Stomach smooth muscle (tissue), 2 donors: ENCODE results near the gene DNAL1.

ENCODE experiments used
- H3K27ac ChIP-seq: one replicate; pipeline ENCODE4 v1.7.0; 2013; ENCODE audit warnings: mild to moderate bottlenecking, low read length, inconsistent platforms
- H3K27me3 ChIP-seq, 2 donors: one replicate each; pipeline ENCODE4 v1.7.0; 2013; ENCODE audit warnings: low read length in 2 of 2; ENCODE audit not compliant: insufficient read depth in 2 of 2, control insufficient read depth in 1 of 2
- H3K36me3 ChIP-seq, 2 donors: one replicate each; pipeline ENCODE4 v1.7.0; 2013; ENCODE audit warnings: low read length in 2 of 2; ENCODE audit not compliant: control insufficient read depth in 2 of 2, insufficient read depth in 2 of 2
- H3K4me1 ChIP-seq: one replicate; pipeline ENCODE4 v1.7.0; 2013; ENCODE audit warnings: low read length; ENCODE audit not compliant: control insufficient read depth, insufficient read depth
- H3K4me3 ChIP-seq, 2 donors: one replicate each; pipeline ENCODE4 v1.7.0; 2013; ENCODE audit warnings: low read length in 2 of 2
- H3K9ac ChIP-seq, 2 donors: one replicate each; pipeline ENCODE4 v1.7.0; 2013; ENCODE audit warnings: low read length in 2 of 2, mild to moderate bottlenecking in 1 of 2
- H3K9me3 ChIP-seq, 2 donors: one replicate each; pipeline ENCODE4 v1.7.0; 2013; ENCODE audit warnings: low read length in 2 of 2; ENCODE audit not compliant: control insufficient read depth in 2 of 2
- donor health status: healthy.
- donor health status: Pancreatic carcinoma.

Gene DNAL1

DNA sequence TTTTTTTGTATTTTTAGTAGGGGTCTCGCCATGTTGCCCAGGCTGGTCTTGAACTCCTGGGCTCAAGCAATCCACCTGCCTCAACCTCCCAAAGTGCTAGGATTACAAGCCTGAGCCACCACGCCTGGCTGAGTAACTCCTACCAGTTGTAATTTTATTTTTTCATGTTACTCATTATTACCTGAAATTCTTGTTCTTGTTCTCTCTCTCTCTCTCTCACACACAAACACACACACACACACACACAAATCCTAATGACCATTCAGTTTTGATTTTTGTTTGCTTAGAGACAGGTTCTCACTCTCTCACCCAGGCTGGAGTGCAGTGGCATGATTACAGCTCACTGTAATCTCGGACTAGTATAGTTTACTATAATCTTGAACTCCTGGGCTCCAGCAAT lies 30.2 kb downstream of the DNAL1 start:
- H3K4me1 ChIP-seq, result no peaks in the 10 kb centered on the region
- H3K27me3 ChIP-seq, result no peaks in the 10 kb centered on the region
- no peaks in the 10 kb centered on the region for H3K9me3 ChIP-seq

DNA sequence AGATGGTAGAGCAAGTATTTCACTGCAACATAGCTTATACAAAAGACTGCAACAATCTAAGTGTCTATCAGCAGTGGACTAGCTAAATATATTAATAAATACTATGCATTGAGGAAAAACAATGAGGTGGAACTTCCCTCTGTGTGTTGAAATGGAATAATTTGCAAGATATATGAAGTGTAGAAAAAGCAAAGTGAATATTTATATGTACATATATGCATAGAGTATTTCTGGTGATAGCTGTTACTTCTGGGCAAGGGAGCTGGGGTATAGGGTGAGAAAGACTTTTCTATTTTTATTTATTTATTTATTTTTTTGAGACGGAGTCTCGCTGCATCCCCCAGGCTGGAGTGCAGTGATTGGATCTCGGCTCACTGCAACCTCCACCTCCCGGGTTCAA lies 33.9 kb downstream of the DNAL1 start:
- H3K9ac ChIP-seq, result no peak overlapping the region
- no peaks in the 10 kb centered on the region for H3K36me3 ChIP-seq
- H3K4me1 ChIP-seq, result no peaks in the 10 kb centered on the region
- no peak overlapping the region for H3K27ac ChIP-seq
- no peak overlapping the region for H3K4me3 ChIP-seq
- H3K9me3 ChIP-seq, result no peaks in the 10 kb centered on the region
- H3K27me3 ChIP-seq, result no peaks in the 10 kb centered on the region

More for the DNA sequence above, 30.2 kb downstream of the DNAL1 start:
- Histone ChIP-seq H3K27ac (no peak overlapping the region), H3K36me3 (peaks cover 0 to 5% of the 10 kb centered on the region in 2 donors), H3K4me3 (no peak overlapping the region), H3K9ac (no peak overlapping the region)

GRCh38 chr14:73680821-73681220 lies 36.0 kb downstream of the DNAL1 start:
- Histone ChIP-seq H3K4me3 (no peak overlapping the region), H3K9ac (no peak overlapping the region), H3K36me3 (no peaks in the 10 kb centered on the region), H3K27ac (no peak overlapping the region), H3K27me3 (no peaks in the 10 kb centered on the region), H3K9me3 (no peaks in the 10 kb centered on the region), H3K4me1 (no peaks in the 10 kb centered on the region)

DNA sequence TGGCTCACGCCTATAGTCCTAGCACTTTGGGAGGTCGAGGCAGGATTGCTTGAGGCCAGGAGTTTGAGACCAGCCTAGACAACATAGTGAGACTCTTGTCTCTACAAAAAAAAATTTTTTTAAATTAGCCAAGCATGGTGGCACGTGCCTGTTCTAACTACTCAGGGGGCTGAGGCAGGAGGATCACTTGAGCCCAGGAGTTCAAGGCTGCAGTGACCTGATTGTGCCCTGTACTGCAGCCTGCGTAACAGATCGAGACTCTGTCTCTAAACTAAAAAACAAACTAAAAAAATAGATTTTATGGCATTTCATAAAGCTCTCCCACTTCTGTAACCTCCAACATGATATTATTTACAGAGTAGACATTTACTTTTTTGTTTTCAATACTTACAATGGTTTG lies 39.8 kb downstream of the DNAL1 start:
- H3K9me3 ChIP-seq, result no peaks in the 10 kb centered on the region
- no peaks in the 10 kb centered on the region for H3K27me3 ChIP-seq
- H3K36me3 ChIP-seq, result peaks cover 3 to 4% of the 10 kb centered on the region in 2 donors
- no peak overlapping the region for H3K4me3 ChIP-seq
- H3K27ac ChIP-seq, result no peak overlapping the region
- H3K9ac ChIP-seq, result no peak overlapping the region
- no peaks in the 10 kb centered on the region for H3K4me1 ChIP-seq

- Histone ChIP-seq H3K4me1 (no peaks in the 10 kb centered on the region), H3K36me3 (peaks cover 3 to 4% of the 10 kb centered on the region in 2 donors), H3K9me3 (no peaks in the 10 kb centered on the region), H3K27ac (no peak overlapping the region), H3K27me3 (no peaks in the 10 kb centered on the region), H3K9ac (no peak overlapping the region), H3K4me3 (no peak overlapping the region)
These were observed 40.5 kb downstream of the DNAL1 start for GRCh38 chr14:73685328-73685727.

DNA sequence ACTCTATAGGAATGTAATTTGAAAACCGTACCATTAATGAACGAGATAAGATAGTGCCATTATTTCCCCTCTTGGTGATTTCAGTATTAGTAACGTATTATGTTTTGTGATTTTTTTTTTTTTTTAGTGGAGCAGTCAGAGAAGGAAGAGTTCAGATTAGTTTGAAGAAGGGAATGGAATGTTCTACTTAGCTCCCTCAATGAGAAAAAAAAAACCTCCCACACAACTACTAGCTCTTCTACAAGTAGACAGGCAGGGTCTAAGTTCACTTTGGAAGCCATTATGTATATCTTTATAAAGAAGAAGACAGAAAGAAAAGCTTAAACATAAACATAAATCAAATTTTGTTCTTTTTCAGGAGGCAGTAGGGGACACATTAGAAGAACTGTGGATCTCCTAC lies 42.1 kb downstream of the DNAL1 start:
- H3K27me3 ChIP-seq, result no peaks in the 10 kb centered on the region
- H3K27ac ChIP-seq, result no peak overlapping the region
- H3K36me3 ChIP-seq, result peaks cover 3 to 4% of the 10 kb centered on the region in 2 donors
- H3K9ac ChIP-seq, result no peak overlapping the region
- H3K9me3 ChIP-seq, result no peaks in the 10 kb centered on the region
- H3K4me3 ChIP-seq, result no peak overlapping the region
- H3K4me1 ChIP-seq, result no peaks in the 10 kb centered on the region

DNA sequence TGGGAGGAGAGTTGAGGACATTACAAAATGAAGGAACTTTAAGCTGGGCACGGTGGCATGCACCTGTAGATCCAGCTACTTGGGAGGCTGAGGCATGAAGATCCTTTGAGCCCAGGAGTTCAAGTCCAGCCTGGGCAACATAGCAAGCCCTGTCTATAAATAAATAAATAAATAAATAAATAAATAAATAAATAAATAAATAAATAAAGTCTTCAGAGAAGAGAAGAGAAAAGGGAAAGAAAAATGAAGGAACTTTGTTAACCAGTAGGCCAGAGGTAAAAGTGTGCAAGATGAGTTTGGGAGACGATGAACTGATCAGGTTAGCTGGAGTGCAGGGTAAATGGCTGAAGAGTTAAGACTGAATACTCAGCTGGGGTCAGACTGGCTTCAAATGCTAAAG lies 49.3 kb downstream of the DNAL1 start:
- H3K27ac ChIP-seq, result no peak overlapping the region
- no peaks in the 10 kb centered on the region for H3K9me3 ChIP-seq
- no peak overlapping the region for H3K9ac ChIP-seq
- no peaks in the 10 kb centered on the region for H3K4me1 ChIP-seq
- no peaks in the 10 kb centered on the region for H3K27me3 ChIP-seq
- H3K4me3 ChIP-seq, result no peak overlapping the region
- peaks cover 3 to 7% of the 10 kb centered on the region in 2 donors for H3K36me3 ChIP-seq

DNA sequence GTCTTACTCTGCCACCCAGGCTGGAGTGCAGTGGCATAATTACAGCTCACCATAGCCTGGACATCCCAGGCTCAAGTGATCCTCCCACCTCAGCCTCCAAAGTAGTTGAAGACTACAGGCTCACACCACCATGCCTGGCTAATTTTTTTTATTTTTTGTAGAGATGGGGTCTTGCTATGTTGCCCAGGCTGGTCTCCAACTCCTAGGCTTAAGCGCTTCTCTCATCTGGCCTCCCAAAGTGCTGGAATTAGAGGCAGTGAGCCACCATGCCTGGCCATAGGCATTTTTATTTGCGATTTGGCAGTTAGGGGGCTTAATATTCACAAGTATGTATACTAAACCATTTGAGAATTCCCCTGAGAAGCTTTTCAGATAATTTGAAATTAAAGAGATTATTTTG lies 50.3 kb downstream of the DNAL1 start:
- Histone ChIP-seq H3K9me3 (no peaks in the 10 kb centered on the region), H3K9ac (no peak overlapping the region), H3K27me3 (no peaks in the 10 kb centered on the region), H3K36me3 (peaks cover 3 to 5% of the 10 kb centered on the region in 2 donors), H3K27ac (no peak overlapping the region), H3K4me3 (no peak overlapping the region), H3K4me1 (no peaks in the 10 kb centered on the region)

DNA sequence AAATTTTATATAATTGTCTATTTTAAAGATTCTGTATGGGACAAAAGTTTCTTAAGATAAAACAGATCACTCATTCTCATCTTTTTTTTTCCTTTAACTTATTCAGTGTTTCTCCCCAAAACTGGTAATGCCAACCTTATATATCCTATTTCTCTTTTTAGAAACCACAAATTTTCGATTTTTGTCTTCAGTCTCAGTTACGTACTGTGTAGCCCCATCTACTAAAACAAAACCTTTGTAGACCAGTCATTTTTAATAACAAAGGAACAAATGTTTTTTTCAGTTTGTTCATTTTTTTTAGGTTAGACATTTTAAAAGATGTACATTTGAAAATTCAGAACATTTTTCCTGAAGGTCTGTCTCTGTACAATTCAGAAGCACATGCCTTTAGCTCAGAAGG lies 51.2 kb downstream of the DNAL1 start:
- H3K4me3 ChIP-seq, result no peak overlapping the region
- H3K4me1 ChIP-seq, result no peaks in the 10 kb centered on the region
- H3K9me3 ChIP-seq, result no peaks in the 10 kb centered on the region
- peaks cover 3 to 5% of the 10 kb centered on the region in 2 donors for H3K36me3 ChIP-seq
- H3K27me3 ChIP-seq, result no peaks in the 10 kb centered on the region
- no peak overlapping the region for H3K27ac ChIP-seq
- no peak overlapping the region for H3K9ac ChIP-seq

- Histone ChIP-seq H3K9me3 (no peaks in the 10 kb centered on the region), H3K4me3 (no peak overlapping the region), H3K36me3 (peaks cover 3 to 5% of the 10 kb centered on the region in 2 donors), H3K27me3 (no peaks in the 10 kb centered on the region), H3K4me1 (no peaks in the 10 kb centered on the region), H3K9ac (no peak overlapping the region), H3K27ac (no peak overlapping the region)
These were observed 51.9 kb downstream of the DNAL1 start for GRCh38 chr14:73696466-73697400.

DNA sequence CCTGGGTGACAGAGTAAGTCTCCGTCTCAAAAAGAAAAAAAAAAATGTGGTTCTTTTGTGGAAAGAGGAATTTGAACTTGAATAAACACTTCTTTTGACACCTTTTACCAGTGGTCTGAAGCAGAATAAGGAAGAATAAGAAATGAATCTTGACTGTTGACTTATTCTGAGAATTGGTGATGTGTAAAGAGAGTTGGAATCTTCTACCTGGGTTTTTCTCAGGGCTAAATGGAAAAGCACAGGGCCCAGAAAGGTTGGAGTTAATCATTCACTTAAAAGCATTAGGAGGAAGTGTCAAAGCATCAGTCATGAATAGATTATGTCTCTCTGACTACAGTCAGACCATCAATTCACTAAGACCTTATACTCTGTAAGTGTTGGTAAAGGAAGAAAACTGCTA lies 55.5 kb downstream of the DNAL1 start:
- H3K4me3 ChIP-seq, result no peak overlapping the region
- no peaks in the 10 kb centered on the region for H3K27me3 ChIP-seq
- peaks cover 0 to 3% of the 10 kb centered on the region in 2 donors for H3K36me3 ChIP-seq
- H3K27ac ChIP-seq, result no peak overlapping the region
- H3K9me3 ChIP-seq, result no peaks in the 10 kb centered on the region
- H3K9ac ChIP-seq, result no peak overlapping the region
- H3K4me1 ChIP-seq, result no peaks in the 10 kb centered on the region
